Chondrocyte (in vitro differentiated cells): Measurements from ENCODE around the gene MAPRE3. TPM values are rescaled to one million over a fixed set of nuclear protein-coding genes. Genes with fewer than 3 reads are reported as not detected.

ENCODE experiments used
- DNase-seq: peaks from one replicate; pipeline ENCODE4 v3.0.0; 2021; ENCODE audit warnings: mixed read lengths, low spot score
- H3K27ac Mint-ChIP-seq: one replicate; pipeline ENCODE4 v1.8.0; 2021; ENCODE audit warnings: mild to moderate bottlenecking, moderate library complexity, mixed read lengths; ENCODE audit not compliant: unreplicated experiment
- H3K27me3 Mint-ChIP-seq: 2 replicates; pipeline ENCODE4 v1.8.0; 2021; ENCODE audit warnings: low read depth, mixed read lengths
- H3K36me3 Mint-ChIP-seq: 2 replicates; pipeline ENCODE4 v1.8.0; 2021; ENCODE audit warnings: low read depth, mixed read lengths
- H3K4me1 Mint-ChIP-seq: 2 replicates; pipeline ENCODE4 v1.8.0; 2021; ENCODE audit warnings: low read depth, mild to moderate bottlenecking, mixed read lengths
- H3K4me3 Mint-ChIP-seq: one replicate; pipeline ENCODE4 v1.8.0; 2021; ENCODE audit warnings: mild to moderate bottlenecking, moderate library complexity, mixed read lengths; ENCODE audit not compliant: unreplicated experiment
- H3K9me3 Mint-ChIP-seq: 2 replicates; pipeline ENCODE4 v1.8.0; 2021; ENCODE audit warnings: low read depth, mixed read lengths
- total RNA-seq: library from RNA; stranded (reverse); gene quantifications from 3 replicates; pipeline ENCODE4 v1.2.1, GENCODE V29; 2021
- TF ChIP-seq, protein P1 (sequence below): fragments of 200-600 bp; sonication (generic); IDR thresholded peaks from 2 replicates; pipeline ENCODE4 v1.5.0; 2021; ENCODE audit warnings: antibody characterized with exemption, mild to moderate bottlenecking, moderate library complexity

Gene MAPRE3
- total RNA-seq, 1 donor from 2014 or later = 12.3 TPM

DNA sequence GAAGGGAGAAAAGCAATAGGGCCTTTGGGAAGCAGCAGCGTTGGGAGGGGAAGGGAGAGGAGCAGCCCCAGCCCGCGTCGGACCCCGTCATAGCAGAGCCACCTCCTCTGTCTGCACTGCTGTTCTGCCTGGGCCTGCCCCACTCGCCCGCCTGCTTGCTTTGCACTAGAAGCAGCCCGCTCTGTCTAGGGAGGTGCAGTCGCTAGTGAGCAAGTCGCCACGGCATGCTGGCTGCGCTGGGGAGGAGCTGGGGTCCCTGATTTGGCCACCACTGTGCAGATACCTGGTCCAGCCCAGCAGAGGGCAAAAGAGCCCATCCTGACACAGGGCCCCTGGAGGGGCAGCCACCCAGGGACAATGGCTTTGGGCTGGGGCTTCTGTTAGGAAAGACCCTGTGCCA, 54.4 kb downstream of the MAPRE3 start:
- no peak for DNase-seq
- H3K4me3 Mint-ChIP-seq = no peak overlapping the region
- peaks cover 17% of the 10 kb centered on the region for H3K36me3 Mint-ChIP-seq
- peaks cover 22% of the 10 kb centered on the region for H3K4me1 Mint-ChIP-seq
- no peak overlapping the region for H3K27ac Mint-ChIP-seq
- TF ChIP-seq, protein P1, sequence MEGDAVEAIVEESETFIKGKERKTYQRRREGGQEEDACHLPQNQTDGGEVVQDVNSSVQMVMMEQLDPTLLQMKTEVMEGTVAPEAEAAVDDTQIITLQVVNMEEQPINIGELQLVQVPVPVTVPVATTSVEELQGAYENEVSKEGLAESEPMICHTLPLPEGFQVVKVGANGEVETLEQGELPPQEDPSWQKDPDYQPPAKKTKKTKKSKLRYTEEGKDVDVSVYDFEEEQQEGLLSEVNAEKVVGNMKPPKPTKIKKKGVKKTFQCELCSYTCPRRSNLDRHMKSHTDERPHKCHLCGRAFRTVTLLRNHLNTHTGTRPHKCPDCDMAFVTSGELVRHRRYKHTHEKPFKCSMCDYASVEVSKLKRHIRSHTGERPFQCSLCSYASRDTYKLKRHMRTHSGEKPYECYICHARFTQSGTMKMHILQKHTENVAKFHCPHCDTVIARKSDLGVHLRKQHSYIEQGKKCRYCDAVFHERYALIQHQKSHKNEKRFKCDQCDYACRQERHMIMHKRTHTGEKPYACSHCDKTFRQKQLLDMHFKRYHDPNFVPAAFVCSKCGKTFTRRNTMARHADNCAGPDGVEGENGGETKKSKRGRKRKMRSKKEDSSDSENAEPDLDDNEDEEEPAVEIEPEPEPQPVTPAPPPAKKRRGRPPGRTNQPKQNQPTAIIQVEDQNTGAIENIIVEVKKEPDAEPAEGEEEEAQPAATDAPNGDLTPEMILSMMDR = no peak
- H3K9me3 Mint-ChIP-seq = no peaks in the 10 kb centered on the region
- no peaks in the 10 kb centered on the region for H3K27me3 Mint-ChIP-seq

DNA sequence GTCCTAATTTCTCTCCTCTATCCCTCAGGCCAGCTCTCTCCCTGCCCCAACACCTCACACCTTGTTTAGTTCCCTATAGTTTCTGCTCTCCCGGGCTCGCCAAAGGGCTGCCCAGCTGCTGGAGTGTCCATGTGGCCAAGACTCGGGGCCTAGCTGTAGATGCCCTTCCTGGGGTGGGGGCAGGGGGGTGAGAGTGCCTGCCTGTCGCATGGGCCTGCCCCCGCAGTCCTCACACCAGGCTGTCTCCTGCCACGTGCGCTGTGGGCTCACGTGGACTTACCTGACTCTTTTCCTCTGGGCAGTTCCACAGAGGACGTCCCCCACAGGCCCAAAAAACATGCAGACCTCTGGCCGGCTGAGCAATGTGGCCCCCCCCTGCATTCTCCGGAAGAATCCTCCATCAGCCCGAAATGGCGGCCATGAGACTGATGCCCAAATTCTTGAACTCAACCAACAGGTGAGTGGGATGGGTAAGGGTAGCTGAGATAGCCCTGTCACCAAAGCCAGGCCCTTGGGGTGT, 54.9 kb downstream of the MAPRE3 start:
- TF ChIP-seq, protein P1 = no peak
- Mint-ChIP-seq H3K4me1 (peaks cover 21% of the 10 kb centered on the region), H3K27me3 (no peaks in the 10 kb centered on the region), H3K36me3 (peaks cover 17% of the 10 kb centered on the region), H3K9me3 (no peaks in the 10 kb centered on the region), H3K27ac (no peak overlapping the region), H3K4me3 (no peak overlapping the region)
- no peak for DNase-seq

DNA sequence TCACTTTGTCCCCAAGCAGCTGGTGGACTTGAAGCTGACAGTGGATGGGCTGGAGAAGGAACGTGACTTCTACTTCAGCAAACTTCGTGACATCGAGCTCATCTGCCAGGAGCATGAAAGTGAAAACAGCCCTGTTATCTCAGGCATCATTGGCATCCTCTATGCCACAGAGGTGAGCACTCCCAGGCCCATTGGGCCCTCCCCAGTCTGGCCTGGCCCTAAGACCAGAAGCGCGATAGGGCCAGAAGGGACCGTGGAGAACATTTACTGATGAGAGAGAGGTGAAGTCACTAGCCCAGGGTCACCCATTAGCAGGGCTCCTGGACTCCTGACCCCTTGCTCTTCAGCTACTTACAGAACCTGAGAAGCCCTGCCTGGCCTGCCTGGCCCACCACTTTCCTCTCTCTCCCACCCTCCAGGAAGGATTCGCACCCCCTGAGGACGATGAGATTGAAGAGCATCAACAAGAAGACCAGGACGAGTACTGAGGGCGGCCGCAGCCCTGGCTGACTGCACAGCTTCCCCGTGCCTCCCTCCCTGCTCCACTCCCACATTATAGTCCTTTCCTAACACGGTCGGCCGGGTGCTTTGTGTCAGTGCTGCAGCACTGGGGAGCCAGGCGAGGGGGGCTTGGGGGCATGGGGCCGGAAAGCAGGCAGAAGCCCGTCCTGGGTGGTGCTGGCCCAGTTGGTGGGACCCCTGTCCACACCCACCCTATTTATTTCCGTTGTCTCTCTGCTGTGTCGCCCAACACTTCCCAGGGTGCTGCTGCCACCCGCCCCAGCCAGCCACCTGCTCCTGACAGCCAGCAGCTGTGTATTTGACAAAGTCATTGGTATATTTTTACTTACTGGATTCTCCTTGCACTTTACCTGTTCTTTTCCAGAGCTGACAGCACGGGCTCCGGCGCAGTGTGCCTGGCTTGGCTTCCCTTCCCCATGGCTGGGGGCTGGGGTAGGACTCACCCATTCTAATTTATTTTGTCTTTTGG, 55.7 kb downstream of the MAPRE3 start:
- H3K4me3 Mint-ChIP-seq = no peak overlapping the region
- DNase-seq = no peak
- H3K27me3 Mint-ChIP-seq = no peaks in the 10 kb centered on the region
- peaks cover 17% of the 10 kb centered on the region for H3K36me3 Mint-ChIP-seq
- H3K27ac Mint-ChIP-seq = no peak overlapping the region
- no peaks in the 10 kb centered on the region for H3K9me3 Mint-ChIP-seq
- TF ChIP-seq, protein P1 = no peak
- peaks cover 16% of the 10 kb centered on the region for H3K4me1 Mint-ChIP-seq

DNA sequence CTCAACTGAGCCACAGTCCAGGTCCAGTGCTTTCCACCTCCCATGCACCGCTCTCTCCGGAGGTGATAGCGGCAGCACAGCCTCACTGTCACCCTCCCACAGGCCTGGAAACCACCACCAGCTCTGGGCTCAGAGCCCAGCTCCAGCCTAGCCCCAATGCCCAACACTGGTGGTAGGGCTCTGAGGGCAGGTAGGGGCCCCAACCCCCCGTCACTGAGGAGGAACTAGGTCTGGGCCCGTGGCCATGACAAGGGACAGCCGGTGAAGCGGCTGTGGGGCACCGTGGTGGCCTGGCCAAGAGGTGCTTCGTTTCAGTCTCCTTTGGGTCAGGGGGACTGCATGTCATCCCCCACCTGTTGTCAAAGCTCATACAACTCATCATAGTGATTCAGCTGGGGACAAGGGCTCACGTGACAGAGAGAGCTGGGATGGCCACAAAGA, 56.8 kb downstream of the MAPRE3 start:
- TF ChIP-seq, protein P1 = no peak
- no peak for DNase-seq

DNA sequence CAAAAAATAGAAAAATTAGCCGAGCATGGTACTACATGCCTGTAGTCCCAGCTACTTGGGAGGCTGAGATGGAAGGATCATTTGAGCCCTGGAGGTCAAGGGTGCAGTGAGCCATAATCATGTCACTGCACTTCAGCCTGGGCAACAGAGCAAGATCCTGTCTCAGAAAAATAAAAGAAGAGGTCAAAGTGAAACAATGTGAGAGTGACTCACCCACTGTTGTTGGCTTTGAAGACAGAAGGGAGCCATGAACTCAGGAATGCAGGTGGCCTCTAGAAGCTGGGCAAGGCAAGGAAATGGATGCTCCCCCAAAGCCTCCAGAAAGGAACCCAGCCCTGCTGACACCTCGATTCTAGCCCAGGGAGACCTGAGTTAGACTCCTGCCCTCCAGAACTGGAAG, 58.6 kb downstream of the MAPRE3 start:
- H3K27me3 Mint-ChIP-seq = no peaks in the 10 kb centered on the region
- H3K27ac Mint-ChIP-seq = no peak overlapping the region
- H3K4me1 Mint-ChIP-seq = peaks cover 28% of the 10 kb centered on the region
- peaks cover 13% of the 10 kb centered on the region for H3K36me3 Mint-ChIP-seq
- DNase-seq = peak; percentile 13
- TF ChIP-seq, protein P1 = no peak
- no peaks in the 10 kb centered on the region for H3K9me3 Mint-ChIP-seq
- no peak overlapping the region for H3K4me3 Mint-ChIP-seq

More for the DNA sequence above, 56.8 kb downstream of the MAPRE3 start:
- no peak overlapping the region for H3K4me3 Mint-ChIP-seq
- peaks cover 17% of the 10 kb centered on the region for H3K36me3 Mint-ChIP-seq
- peaks cover 19% of the 10 kb centered on the region for H3K4me1 Mint-ChIP-seq
- peak overlapping the region; percentile 17 for H3K27ac Mint-ChIP-seq
- H3K9me3 Mint-ChIP-seq = no peaks in the 10 kb centered on the region
- H3K27me3 Mint-ChIP-seq = no peaks in the 10 kb centered on the region
